GM21515 (cell line): ENCODE data around the gene ADAMTSL3.

Experiments
- ATAC-seq: cut with Tn5 transposase; IDR thresholded peaks from one replicate; pipeline ENCODE4 v1.9.1; 2021; ENCODE audit not compliant: unreplicated experiment

ADAMTSL3 gene

GRCh38 chr15:83653639-83654378 lies at the start of gene ADAMTSL3:
Gene ADAMTSL3 (plus strand): TSS chr15:83654123. CDS start chr15:83655762, 1,639 bp downstream.
- no peak for ATAC-seq

GRCh38 chr15:83604549-83604948 lies 49.4 kb upstream of the ADAMTSL3 start:
- ATAC-seq, result no peak

- ATAC-seq, result no peak
Measured at GRCh38 chr15:83605111-83605945, 48.6 kb upstream of the ADAMTSL3 start.

- ATAC-seq, result no peak
Measured at GRCh38 chr15:83610132-83610531, 43.8 kb upstream of the ADAMTSL3 start.

- no peak for ATAC-seq
Measured at GRCh38 chr15:83610901-83611685, 42.8 kb upstream of the ADAMTSL3 start.

GRCh38 chr15:83612226-83612625 lies 41.7 kb upstream of the ADAMTSL3 start:
- no peak for ATAC-seq

- no peak for ATAC-seq
Measured at GRCh38 chr15:83612898-83613635, 40.9 kb upstream of the ADAMTSL3 start.

GRCh38 chr15:83613714-83614113 lies 40.2 kb upstream of the ADAMTSL3 start:
- no peak for ATAC-seq

GRCh38 chr15:83616840-83617239 lies 37.1 kb upstream of the ADAMTSL3 start:
- no peak for ATAC-seq

- no peak for ATAC-seq
Measured at GRCh38 chr15:83626171-83626802, 27.6 kb upstream of the ADAMTSL3 start.

GRCh38 chr15:83631534-83631933 lies 22.4 kb upstream of the ADAMTSL3 start:
- ATAC-seq, result no peak

GRCh38 chr15:83643201-83643600 lies 10.7 kb upstream of the ADAMTSL3 start:
- ATAC-seq, result no peak

GRCh38 chr15:83644439-83644838 lies 9.5 kb upstream of the ADAMTSL3 start:
- no peak for ATAC-seq

GRCh38 chr15:83650831-83651230 lies 3.1 kb upstream of the ADAMTSL3 start:
- no peak for ATAC-seq

GRCh38 chr15:83651541-83651940 lies 2.4 kb upstream of the ADAMTSL3 start:
- ATAC-seq, result no peak

GRCh38 chr15:83652626-83653204 lies 1.2 kb upstream of the ADAMTSL3 start:
- ATAC-seq, result no peak

- ATAC-seq, result no peak
Measured at GRCh38 chr15:83653288-83653638, 660 bp upstream of the ADAMTSL3 start.

GRCh38 chr15:83654379-83655236 lies 685 bp downstream of the ADAMTSL3 start:
- ATAC-seq, result no peak

- ATAC-seq, result no peak
Measured at GRCh38 chr15:83655237-83655616, 1.3 kb downstream of the ADAMTSL3 start.
